SU-DHL-6 (cell line): ENCODE results near the gene CPNE5.

Source experiments
- H2AFZ ChIP-seq: fragments of 200-600 bp; sonication (generic); 2 replicates; pipeline ENCODE4 v1.6.1; 2014; ENCODE audit warnings: low read depth, mild to moderate bottlenecking, moderate library complexity, mixed read lengths, antibody characterized with exemption, low read length; ENCODE audit not compliant: severe bottlenecking
- H3F3A ChIP-seq: fragments of 200-600 bp; shearing (Covaris generic); 2 replicates; pipeline ENCODE4 v1.6.0; 2016; ENCODE audit warnings: antibody characterized with exemption, mild to moderate bottlenecking; ENCODE audit not compliant: insufficient read depth
- H3K27ac ChIP-seq: fragments of 200-600 bp; sonication (generic); 2 replicates; pipeline ENCODE4 v1.5.1; 2016; ENCODE audit warnings: low read depth, mild to moderate bottlenecking, low read length, moderate library complexity, mixed read lengths
- H3K27me3 ChIP-seq: fragments of 200-600 bp; sonication (generic), shearing (Covaris generic); 2 replicates; pipeline ENCODE4 v1.6.0; 2014; ENCODE audit warnings: mild to moderate bottlenecking, low read length
- H3K36me3 ChIP-seq: fragments of 200-600 bp; sonication (generic); 2 replicates; pipeline ENCODE4 v1.6.1; 2014; ENCODE audit warnings: mild to moderate bottlenecking, low read length, mixed read lengths
- H3K4me2 ChIP-seq: fragments of 300-600, 200-600 bp; shearing (Covaris generic), sonication (generic); 2 replicates; pipeline ENCODE4 v1.6.0; 2014; ENCODE audit warnings: low read length, low read depth, mild to moderate bottlenecking; ENCODE audit not compliant: poor library complexity, severe bottlenecking
- H3K4me3 ChIP-seq: fragments of 200-600 bp; sonication (generic); 2 replicates; pipeline ENCODE4 v1.5.1; 2014; ENCODE audit warnings: antibody characterized with exemption, low read length, mild to moderate bottlenecking, mixed read lengths; ENCODE audit not compliant: insufficient read depth, poor library complexity, severe bottlenecking
- H3K79me2 ChIP-seq: fragments of 200-600 bp; sonication (generic); 2 replicates; pipeline ENCODE4 v1.6.1; 2014; ENCODE audit warnings: mild to moderate bottlenecking, low read length, moderate library complexity; ENCODE audit not compliant: insufficient read depth
- H3K9ac ChIP-seq: fragments of 200-600 bp; sonication (generic); 2 replicates; pipeline ENCODE4 v1.7.0; 2014; ENCODE audit warnings: mild to moderate bottlenecking, low read length
- H3K9me2 ChIP-seq: fragments of 200-600 bp; sonication (generic); replicated peaks from 2 replicates; pipeline ENCODE4 v1.6.1; 2014; ENCODE audit warnings: low read length; ENCODE audit not compliant: insufficient read depth
- H3K9me3 ChIP-seq: fragments of 200-600 bp; sonication (generic); 2 replicates; pipeline ENCODE4 v1.6.1; 2014; ENCODE audit warnings: low read length, mixed read lengths; ENCODE audit not compliant: insufficient read depth
- H4K20me1 ChIP-seq: fragments of 200-600 bp; sonication (generic); 2 replicates; pipeline ENCODE4 v1.6.1; 2014; ENCODE audit warnings: low read depth, mild to moderate bottlenecking, antibody characterized with exemption, low read length, moderate library complexity, mixed read lengths
- EZH2phosphoT487 ChIP-seq: fragments of 200-600 bp; sonication (generic), shearing (Covaris generic); conservative IDR thresholded peaks from 2 replicates; pipeline ENCODE4 v1.6.1; 2018; ENCODE audit warnings: mild to moderate bottlenecking, antibody characterized with exemption, low read length, moderate library complexity, mixed read lengths
- TF ChIP-seq, protein P1 (sequence below): fragments of 200-600 bp; sonication (generic); IDR thresholded peaks from one replicate; pipeline ENCODE4 v1.5.1; 2017; ENCODE audit warnings: antibody characterized with exemption, mild to moderate bottlenecking, low read length, moderate library complexity; ENCODE audit not compliant: insufficient read depth, poor library complexity, severe bottlenecking

Gene CPNE5

DNA sequence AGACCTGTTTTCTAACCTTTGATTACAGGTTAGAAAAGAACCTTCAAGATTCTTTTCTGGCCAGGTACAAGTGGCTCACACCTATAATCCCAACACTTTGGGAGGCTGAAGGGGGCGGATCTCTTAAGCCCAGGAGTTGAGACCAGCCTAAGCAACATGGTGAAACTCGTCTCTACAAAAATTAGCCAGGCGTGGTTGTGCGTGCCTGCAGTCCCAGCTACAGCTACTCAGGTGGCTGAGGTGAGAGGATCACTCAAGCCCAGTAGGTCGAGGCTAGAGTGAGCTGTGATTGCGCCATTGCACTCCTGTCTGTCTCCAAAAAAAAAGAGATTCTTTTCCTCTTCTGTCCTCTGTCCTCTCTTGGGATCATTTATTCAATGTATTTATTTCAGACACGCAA is 20.9 kb upstream of the CPNE5 start:
- Histone ChIP-seq H3K9me2 (no peaks in the 10 kb centered on the region), H2AFZ (no peak overlapping the region), H3F3A (no peaks in the 10 kb centered on the region), H3K27me3 (no peaks in the 10 kb centered on the region), H3K79me2 (peaks cover 82% of the 10 kb centered on the region), H3K9me3 (no peaks in the 10 kb centered on the region), H3K9ac (no peak overlapping the region), H3K27ac (no peak overlapping the region), H4K20me1 (peaks cover 9% of the 10 kb centered on the region; the same call in 1 of the 2 replicates), H3K36me3 (peaks cover 29% of the 10 kb centered on the region; the same call in 1 of the 2 replicates), H3K4me2 (no peak overlapping the region), H3K4me3 (no peak overlapping the region)
- TF ChIP-seq, protein P1, sequence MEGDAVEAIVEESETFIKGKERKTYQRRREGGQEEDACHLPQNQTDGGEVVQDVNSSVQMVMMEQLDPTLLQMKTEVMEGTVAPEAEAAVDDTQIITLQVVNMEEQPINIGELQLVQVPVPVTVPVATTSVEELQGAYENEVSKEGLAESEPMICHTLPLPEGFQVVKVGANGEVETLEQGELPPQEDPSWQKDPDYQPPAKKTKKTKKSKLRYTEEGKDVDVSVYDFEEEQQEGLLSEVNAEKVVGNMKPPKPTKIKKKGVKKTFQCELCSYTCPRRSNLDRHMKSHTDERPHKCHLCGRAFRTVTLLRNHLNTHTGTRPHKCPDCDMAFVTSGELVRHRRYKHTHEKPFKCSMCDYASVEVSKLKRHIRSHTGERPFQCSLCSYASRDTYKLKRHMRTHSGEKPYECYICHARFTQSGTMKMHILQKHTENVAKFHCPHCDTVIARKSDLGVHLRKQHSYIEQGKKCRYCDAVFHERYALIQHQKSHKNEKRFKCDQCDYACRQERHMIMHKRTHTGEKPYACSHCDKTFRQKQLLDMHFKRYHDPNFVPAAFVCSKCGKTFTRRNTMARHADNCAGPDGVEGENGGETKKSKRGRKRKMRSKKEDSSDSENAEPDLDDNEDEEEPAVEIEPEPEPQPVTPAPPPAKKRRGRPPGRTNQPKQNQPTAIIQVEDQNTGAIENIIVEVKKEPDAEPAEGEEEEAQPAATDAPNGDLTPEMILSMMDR: no peak
- TF ChIP-seq EZH2phosphoT487: no peak

DNA sequence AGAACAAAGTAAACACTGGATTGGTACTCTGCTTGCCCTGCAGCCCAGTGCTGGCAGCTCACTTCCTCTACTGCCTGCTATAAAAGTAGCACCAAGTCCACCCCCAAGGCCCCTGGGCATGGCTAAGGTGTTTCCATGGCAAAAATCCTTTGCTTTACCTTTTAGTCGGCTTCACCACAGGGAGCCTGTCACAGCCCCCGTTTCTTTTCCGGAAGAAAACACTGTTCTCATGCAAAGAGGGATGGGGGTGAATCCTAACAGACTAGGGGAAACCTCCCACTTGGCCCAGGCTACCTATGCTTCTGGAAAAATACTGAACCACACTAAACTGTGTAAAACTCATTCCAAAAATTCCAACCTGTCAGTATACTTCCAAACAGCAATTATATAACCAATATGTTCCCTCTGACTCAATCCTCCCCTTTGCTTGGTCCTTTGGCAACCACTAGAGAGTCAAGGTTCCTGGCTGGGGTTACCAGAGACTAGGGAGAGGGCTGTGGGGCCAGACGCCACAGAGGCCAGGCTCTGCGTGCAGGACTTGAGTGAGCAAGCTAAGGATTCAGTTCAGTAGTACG is 19.2 kb upstream of the CPNE5 start:
- no peak overlapping the region for H3K4me3 ChIP-seq
- no peak overlapping the region for H3K4me2 ChIP-seq
- no peaks in the 10 kb centered on the region for H3F3A ChIP-seq
- H3K9me3 ChIP-seq: no peaks in the 10 kb centered on the region
- H3K9ac ChIP-seq: no peak overlapping the region
- no peak overlapping the region for H3K27ac ChIP-seq
- no peaks in the 10 kb centered on the region for H3K9me2 ChIP-seq
- peaks cover 9% of the 10 kb centered on the region; the same call in 1 of the 2 replicates for H4K20me1 ChIP-seq
- H3K79me2 ChIP-seq: peaks cover 65% of the 10 kb centered on the region
- peaks cover 32% of the 10 kb centered on the region for H3K36me3 ChIP-seq
- no peaks in the 10 kb centered on the region for H3K27me3 ChIP-seq
- no peak for TF ChIP-seq EZH2phosphoT487
- TF ChIP-seq, protein P1: no peak
- H2AFZ ChIP-seq: no peak overlapping the region

DNA sequence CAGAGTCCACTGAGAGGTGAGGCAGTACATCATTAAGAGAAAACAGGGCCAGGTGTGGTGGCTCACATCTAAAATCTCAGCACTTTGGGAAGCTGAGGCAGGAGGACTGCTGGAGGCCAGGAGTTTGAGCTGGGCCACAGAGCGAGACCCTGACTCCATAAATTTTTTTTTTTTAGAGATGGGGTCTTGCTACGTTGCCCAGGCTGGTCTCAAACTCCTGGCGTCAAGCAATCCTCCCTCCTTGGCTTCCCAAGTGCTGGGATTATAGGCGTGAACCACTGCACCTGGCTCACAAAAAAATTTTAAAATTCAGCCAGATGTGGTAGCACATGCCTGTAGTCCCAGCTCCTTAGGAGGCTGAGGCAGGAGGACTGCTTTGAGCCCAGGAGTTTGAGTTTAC is 18.1 kb upstream of the CPNE5 start:
- Histone ChIP-seq H3K4me2 (no peak overlapping the region), H3K9me2 (no peaks in the 10 kb centered on the region), H3K27ac (no peak overlapping the region), H3K4me3 (no peak overlapping the region), H3K79me2 (peaks cover 54% of the 10 kb centered on the region), H3K27me3 (no peaks in the 10 kb centered on the region), H2AFZ (no peak overlapping the region), H3K36me3 (peaks cover 28% of the 10 kb centered on the region), H3K9ac (no peak overlapping the region), H4K20me1 (peaks cover 9% of the 10 kb centered on the region; the same call in 1 of the 2 replicates), H3F3A (no peaks in the 10 kb centered on the region), H3K9me3 (no peaks in the 10 kb centered on the region)
- TF ChIP-seq EZH2phosphoT487: no peak
- TF ChIP-seq, protein P1: no peak
